H1 (cell line): ENCODE data around the gene SEMA4D. TPM values are rescaled to one million over a fixed set of nuclear protein-coding genes. Genes with fewer than 3 reads are reported as not detected.

Experiments used
- CTCF ChIA-PET: fragments of 300-600 bp; sonication (Branson Sonifier 250); formaldehyde crosslinking; loops from one replicate; lab custom pipeline; 2021; ENCODE audit not compliant: partially characterized antibody; lab: Charles Lee
- POLR2A ChIA-PET: fragments of 300-600 bp; sonication (Branson Sonifier 250); formaldehyde crosslinking; loops from one replicate; lab custom pipeline; 2021; ENCODE audit warnings: inconsistent platforms; ENCODE audit not compliant: partially characterized antibody; lab: Charles Lee
- DNase-seq, 2 experiments: peaks; one replicate each; pipeline versions ENCODE4 v3.0.0 to v3.0.0-alpha.2; 2010 to 2022; ENCODE audit warnings: low spot score in 2 of 2, low read depth in 1 of 2, mixed read lengths in 1 of 2
- FAIRE-seq: peaks from 2 replicates; lab custom pipeline; 2011; peaks lifted over from hg19 to GRCh38; lab: Jason Lieb, UNC
- H2AFZ ChIP-seq: 2 replicates; pipeline ENCODE4 v1.8.1; 2012; ENCODE audit warnings: low read length, inconsistent platforms
- H2AK5ac ChIP-seq: 2 replicates; pipeline ENCODE4 v1.6.1; 2013; ENCODE audit warnings: low read depth, low read length
- H2BK120ac ChIP-seq: replicated peaks from 2 replicates; pipeline ENCODE3; 2013; ENCODE audit warnings: low read depth, low read length, inconsistent platforms
- H2BK12ac ChIP-seq: 2 replicates; pipeline ENCODE4 v1.6.1; 2013; ENCODE audit warnings: low read depth, low read length
- H2BK15ac ChIP-seq: 2 replicates; pipeline ENCODE4 v1.6.1; 2013; ENCODE audit warnings: low read length
- H2BK20ac ChIP-seq: 2 replicates; pipeline ENCODE4 v1.6.1; 2013; ENCODE audit warnings: low read length
- H2BK5ac ChIP-seq: 2 replicates; pipeline ENCODE4 v1.6.1; 2013; ENCODE audit warnings: low read depth, low read length
- H3K14ac ChIP-seq: 2 replicates; pipeline ENCODE4 v1.6.1; 2013; ENCODE audit warnings: inconsistent platforms; ENCODE audit not compliant: insufficient read length
- H3K18ac ChIP-seq: 2 replicates; pipeline ENCODE4 v1.6.1; 2013; ENCODE audit warnings: low read length; ENCODE audit errors: extremely low read depth
- H3K23ac ChIP-seq: 2 replicates; pipeline ENCODE4 v1.6.1; 2013; ENCODE audit warnings: inconsistent platforms; ENCODE audit not compliant: insufficient read length
- H3K23me2 ChIP-seq: 2 replicates; pipeline ENCODE4 v1.6.1; 2013; ENCODE audit warnings: low read depth, low read length
- H3K27ac ChIP-seq: 2 replicates; pipeline ENCODE4 v1.6.1; 2011; ENCODE audit warnings: low read depth, low read length, inconsistent platforms
- H3K27me3 ChIP-seq, 4 experiments: replicated peaks in 1 of 4; 1 replicate in 1 of 4; 2 replicates in 3 of 4; pipeline versions ENCODE4 v1.6.1 to v1.8.1; 2011 to 2013; ENCODE audit warnings: low read length in 3 of 4, mild to moderate bottlenecking in 3 of 4, inconsistent platforms in 2 of 4, mixed read lengths in 2 of 4, moderate library complexity in 1 of 4; ENCODE audit not compliant: control insufficient read depth in 3 of 4, insufficient read depth in 3 of 4; ENCODE audit errors: extremely low read depth in 1 of 4
- H3K36me3 ChIP-seq, 4 experiments: 2 replicates each; pipeline versions ENCODE4 v1.6.1 to v1.8.1; 2011 to 2013; ENCODE audit warnings: mild to moderate bottlenecking in 4 of 4, low read length in 3 of 4, moderate library complexity in 2 of 4, control low read depth in 1 of 4, inconsistent platforms in 1 of 4; ENCODE audit not compliant: insufficient read depth in 4 of 4, control insufficient read depth in 2 of 4
- H3K4ac ChIP-seq: replicated peaks from 2 replicates; pipeline ENCODE3; 2013; ENCODE audit warnings: low read length, low read depth, mixed read lengths, inconsistent platforms; ENCODE audit not compliant: insufficient read length
- H3K4me1 ChIP-seq, 4 experiments: replicated peaks in 1 of 4; 1 replicate in 1 of 4; 2 replicates in 3 of 4; pipeline versions ENCODE4 v1.6.1 to v1.8.1; 2011 to 2013; ENCODE audit warnings: low read length in 3 of 4, inconsistent platforms in 2 of 4, mixed read lengths in 1 of 4; ENCODE audit not compliant: insufficient read depth in 4 of 4, control insufficient read depth in 3 of 4
- H3K4me2 ChIP-seq, 2 experiments: 2 replicates each; pipeline versions ENCODE4 v1.6.1 to v1.8.1; 2011 to 2013; ENCODE audit warnings: low read depth in 2 of 2, low read length in 2 of 2, control low read depth in 1 of 2, inconsistent platforms in 1 of 2, mild to moderate bottlenecking in 1 of 2; ENCODE audit not compliant: insufficient read depth in 1 of 2
- H3K4me3 ChIP-seq, 4 experiments: fragments of 200-600, 300-600 bp in 1 of 4; sonication (generic), shearing (Covaris generic), sonication (Bioruptor Twin) in 1 of 4; 2 replicates each; pipeline versions ENCODE4 v1.5.1 to v1.8.1; 2011 to 2016; ENCODE audit warnings: low read length in 4 of 4, low read depth in 3 of 4, control low read depth in 2 of 4, inconsistent platforms in 2 of 4, mild to moderate bottlenecking in 2 of 4, mixed read lengths in 1 of 4, moderate library complexity in 1 of 4; ENCODE audit not compliant: insufficient read depth in 2 of 4; ENCODE audit errors: extremely low read depth in 1 of 4
- H3K56ac ChIP-seq: replicated peaks from 2 replicates; pipeline ENCODE3; 2013; ENCODE audit warnings: low read depth, mild to moderate bottlenecking, mixed read lengths, low read length, inconsistent platforms; ENCODE audit not compliant: insufficient read length
- H3K79me1 ChIP-seq: 2 replicates; pipeline ENCODE4 v1.6.1; 2013; ENCODE audit warnings: low read depth, low read length, control low read depth
- H3K79me2 ChIP-seq, 2 experiments: 2 replicates each; pipeline versions ENCODE4 v1.6.1 to v1.8.1; 2012 to 2013; ENCODE audit warnings: low read length in 2 of 2, mild to moderate bottlenecking in 2 of 2, inconsistent platforms in 1 of 2; ENCODE audit not compliant: insufficient read depth in 2 of 2, control insufficient read depth in 1 of 2
- H3K9ac ChIP-seq, 4 experiments: replicated peaks in 1 of 4; 1 replicate in 1 of 4; 2 replicates in 3 of 4; pipeline versions ENCODE4 v1.6.1 to v1.8.1; 2011 to 2013; ENCODE audit warnings: low read depth in 3 of 4, low read length in 3 of 4, control low read depth in 2 of 4, mild to moderate bottlenecking in 2 of 4, moderate library complexity in 2 of 4, inconsistent platforms in 1 of 4; ENCODE audit errors: extremely low read depth in 1 of 4
- H3K9me3 ChIP-seq, 2 experiments: 2 replicates each; pipeline versions ENCODE4 v1.6.1 to v1.8.1; 2012 to 2013; ENCODE audit warnings: mild to moderate bottlenecking in 2 of 2, moderate library complexity in 2 of 2, control low read depth in 1 of 2, inconsistent platforms in 1 of 2, low read depth in 1 of 2, low read length in 1 of 2, mixed read lengths in 1 of 2; ENCODE audit not compliant: insufficient read depth in 2 of 2
- H4K20me1 ChIP-seq, 2 experiments: replicated peaks in 1 of 2; 2 replicates each; pipeline versions ENCODE3 to v1.8.1; 2011 to 2013; ENCODE audit warnings: inconsistent platforms in 2 of 2, low read length in 2 of 2, mild to moderate bottlenecking in 1 of 2; ENCODE audit not compliant: insufficient read depth in 2 of 2, control insufficient read depth in 1 of 2
- H4K5ac ChIP-seq: 2 replicates; pipeline ENCODE4 v1.6.1; 2013; ENCODE audit warnings: low read length, low read depth, mixed read lengths, inconsistent platforms; ENCODE audit not compliant: insufficient read length
- H4K8ac ChIP-seq: 2 replicates; pipeline ENCODE4 v1.8.0; 2013; ENCODE audit warnings: mild to moderate bottlenecking, moderate library complexity, low read length, inconsistent platforms; ENCODE audit not compliant: insufficient read depth; ENCODE audit errors: extremely low read depth
- H4K91ac ChIP-seq: replicated peaks from 2 replicates; pipeline ENCODE3; 2013; ENCODE audit warnings: low read length, mixed read lengths, inconsistent platforms; ENCODE audit not compliant: insufficient read length
- BCL11A ChIP-seq, 2 experiments: IDR thresholded peaks; one replicate each; pipeline ENCODE4 v1.6.1; 2011; ENCODE audit warnings: low read depth in 2 of 2, low read length in 2 of 2, mild to moderate bottlenecking in 2 of 2
- CBX5 ChIP-seq: fragments of 300-800, 300-1000 bp; sonication (generic); IDR thresholded peaks from 2 replicates; pipeline ENCODE4 v1.7.1; 2016; ENCODE audit warnings: antibody characterized with exemption, low read length, low read depth
- EP300 ChIP-seq, 2 experiments: IDR thresholded peaks; 1 replicate in 1 of 2; 2 replicates in 1 of 2; pipeline ENCODE4 v1.6.1; 2011 to 2012; ENCODE audit warnings: low read depth in 2 of 2, low read length in 2 of 2, mild to moderate bottlenecking in 2 of 2, borderline replicate concordance in 1 of 2, inconsistent platforms in 1 of 2, moderate library complexity in 1 of 2
- MAFK ChIP-seq: IDR thresholded peaks from 2 replicates; pipeline ENCODE4 v1.6.1; 2012; ENCODE audit warnings: low read depth, mild to moderate bottlenecking, improper control_type of control experiment, low read length
- SIN3A ChIP-seq, 2 experiments: IDR thresholded peaks in 1 of 2; conservative IDR thresholded peaks in 1 of 2; 2 replicates each; pipeline ENCODE4 v1.6.1; 2011 to 2012; ENCODE audit warnings: low read length in 2 of 2, improper control_type of control experiment in 1 of 2, low read depth in 1 of 2, mild to moderate bottlenecking in 1 of 2
- SP2 ChIP-seq: IDR thresholded peaks from 2 replicates; pipeline ENCODE4 v1.6.1; 2012; ENCODE audit warnings: mild to moderate bottlenecking, low read length, inconsistent platforms
- WGBS, 2 experiments: shearing (Covaris generic) in 1 of 2; methylation state at CpG; one replicate each; pipeline versions ENCODE4 v1.1.6 to v1.1.7; 2013 to 2015; ENCODE audit warnings: low lambda C conversion rate in 2 of 2, mixed read lengths in 2 of 2, inconsistent platforms in 1 of 2, low coverage in 1 of 2, missing lambda C conversion rate in 1 of 2; ENCODE audit not compliant: insufficient replicate concordance in 2 of 2, insufficient coverage in 1 of 2, insufficient read length in 1 of 2; ENCODE audit errors: extremely low coverage in 1 of 2, missing lambda C conversion rate in 1 of 2; 5-methylcytosine and 5-hydroxymethylcytosine counted together
- polyA plus RNA-seq, 7 experiments: library from polyadenylated mRNA; depleted of rRNA in 3 of 7; stranded (reverse) in 5 of 7; unstranded in 2 of 7; fragments of >200 nt in 5 of 7; fragments of 200-250 nt in 2 of 7; gene quantifications; 1 replicate in 5 of 7; 2 replicates in 1 of 7; 4 replicates in 1 of 7; pipeline versions ENCODE4 v1.2.1 to v1.2.3, GENCODE V29; 2011 to 2013; ENCODE audit warnings: missing spikeins in 2 of 7, mixed read lengths in 2 of 7
- total RNA-seq: library from RNA; stranded (reverse); fragmentation: NEBNext Ultra II Directional; extraction: Animal tissue kit (Norgen Biotek cat#: 25700); gene quantifications from 2 replicates; pipeline ENCODE4 v1.2.1, GENCODE V29; 2021

The SEMA4D gene
- total and polyA plus RNA-seq, 2 of the 8 experiments (the other 6 are each of a cell fraction or from before 2014, with no cell fraction given) = 21.0 to 70.4 TPM

DNA sequence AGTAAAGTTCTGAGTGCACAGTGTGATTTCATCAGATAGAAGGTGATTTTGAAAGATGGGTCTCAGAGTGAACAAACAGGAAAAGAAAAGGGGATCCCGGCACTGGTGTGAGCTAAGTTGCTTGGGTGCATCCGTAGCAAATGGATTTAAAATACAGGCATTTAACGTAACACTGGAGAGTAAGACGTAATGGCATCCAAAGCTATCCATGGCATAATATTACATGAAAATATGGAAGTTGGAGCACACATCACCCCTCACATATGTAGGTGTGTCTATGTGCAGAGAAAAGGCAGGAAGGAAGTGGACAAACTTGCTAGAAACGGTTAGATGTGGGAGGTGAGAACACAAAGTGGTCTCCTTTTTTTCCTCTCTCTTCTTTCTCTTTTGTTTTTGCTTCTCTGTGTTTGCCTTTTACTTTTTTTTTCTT is 38.2 kb upstream of the SEMA4D start:
- Histone ChIP-seq H3K14ac (no peak overlapping the region), H2BK12ac (no peak overlapping the region), H2BK5ac (no peak overlapping the region), H4K20me1 (peaks cover 0 to 6% of the 10 kb centered on the region in 2 experiments), H2BK15ac (no peak overlapping the region), H3K23ac (no peak overlapping the region), H2BK20ac (no peak overlapping the region), H3K9ac (no peak overlapping the region), H2BK120ac (no peak overlapping the region), H3K4me1 (no peaks in the 10 kb centered on the region; a peak in 1 of 7 replicates), H3K4ac (no peak overlapping the region), H3K79me1 (no peaks in the 10 kb centered on the region), H4K91ac (no peak overlapping the region), H2AFZ (no peak overlapping the region), H3K9me3 (no peaks in the 10 kb centered on the region), H3K4me2 (no peak overlapping the region), H3K79me2 (no peaks in the 10 kb centered on the region), H3K56ac (no peak overlapping the region), H3K27me3 (no peaks in the 10 kb centered on the region), H3K36me3 (no peaks in the 10 kb centered on the region), H2AK5ac (no peak overlapping the region), H4K8ac (no peak overlapping the region), H4K5ac (no peak overlapping the region), H3K23me2 (peaks cover 5% of the 10 kb centered on the region; the same call in 1 of the 2 replicates), H3K27ac (no peak overlapping the region), H3K18ac (no peak overlapping the region), H3K4me3 (no peak overlapping the region)
- POLR2A ChIA-PET = no interaction called here
- TF ChIP-seq SP2 (no peak), EP300 (IDR thresholded peaks at IDR 0.05; ENCODE audit: borderline replicate concordance in 1 of 2, low read depth in 2 of 2, low read length in 2 of 2) (no peak), CBX5 (no peak), SIN3A (conservative IDR thresholded peaks at IDR 0.05 in 1 of 2, IDR thresholded peaks at IDR 0.05 in 1 of 2; ENCODE audit: low read depth in 1 of 2, low read length in 2 of 2) (no peak), BCL11A (IDR thresholded peaks at IDR 0.05; ENCODE audit: low read depth in 2 of 2, low read length in 2 of 2) (no peak), MAFK (no peak)
- FAIRE-seq (no peak), DNase-seq (no peak)
- CTCF ChIA-PET = interaction anchor here (2.3 kb wide), 1 partner anchor 13 kb away, joined by 10 read pairs; no protein-coding TSS in a partner anchor
- WGBS, 2 experiments = 90% methylated on average over 5 of the region's 5 CpGs; no CpG with 5 or more reads in 1 of the 2 experiments
